Skeletal muscle tissue (tissue), 4 donors: ENCODE measurements around the gene ANKRD44. TPM values are rescaled to one million over a fixed set of nuclear protein-coding genes. Genes with fewer than 3 reads are reported as not detected.
"Not testable (repeated sequence)": the region's sequence is repeated elsewhere in the genome, so short reads cannot be mapped to it uniquely, and the experiment has no call there.

Experiments
- H3K27ac ChIP-seq: one replicate; pipeline ENCODE4 v1.7.0; 2013; ENCODE audit warnings: mild to moderate bottlenecking, low read depth, low read length, inconsistent platforms
- H3K27me3 ChIP-seq, 3 donors: one replicate each; pipeline ENCODE4 v1.7.0; 2013; ENCODE audit warnings: low read length in 3 of 3; ENCODE audit not compliant: control insufficient read depth in 3 of 3, insufficient read depth in 3 of 3
- H3K36me3 ChIP-seq, 3 donors: one replicate each; pipeline ENCODE4 v1.7.0; 2013; ENCODE audit warnings: low read length in 3 of 3; ENCODE audit not compliant: control insufficient read depth in 3 of 3, insufficient read depth in 3 of 3
- H3K4me1 ChIP-seq, 3 donors: one replicate each; pipeline ENCODE4 v1.7.0; 2013; ENCODE audit warnings: low read length in 3 of 3, mild to moderate bottlenecking in 3 of 3; ENCODE audit not compliant: control insufficient read depth in 3 of 3, insufficient read depth in 3 of 3
- H3K4me3 ChIP-seq, 3 donors: one replicate each; pipeline ENCODE4 v1.7.0; 2013; ENCODE audit warnings: low read length in 3 of 3
- H3K9ac ChIP-seq, 3 donors: one replicate each; pipeline ENCODE4 v1.7.0; 2013; ENCODE audit warnings: low read length in 3 of 3, mild to moderate bottlenecking in 3 of 3, moderate library complexity in 2 of 3, low read depth in 1 of 3
- H3K9me3 ChIP-seq, 3 donors: one replicate each; pipeline ENCODE4 v1.7.0; 2013; ENCODE audit warnings: low read length in 3 of 3; ENCODE audit not compliant: control insufficient read depth in 3 of 3
- total RNA-seq: library from RNA; depleted of rRNA; stranded (reverse); fragments of >200 nt; gene quantifications from one replicate; pipeline ENCODE4 v1.2.3, GENCODE V29; 2014
- donor health status: Osteomylitis.

Gene ANKRD44
- total RNA-seq, 1 donor from 2014 or later, result 26.6 TPM

- no peak overlapping the region for H3K4me3 ChIP-seq
- H3K4me1 ChIP-seq, result peaks cover 0 to 6% (median 0%) of the 10 kb centered on the region in 3 donors
- no peak overlapping the region for H3K27ac ChIP-seq
- no peak overlapping the region for H3K9ac ChIP-seq
- H3K9me3 ChIP-seq, result no peaks in the 10 kb centered on the region
- no peaks in the 10 kb centered on the region for H3K36me3 ChIP-seq
- H3K27me3 ChIP-seq, result no peaks in the 10 kb centered on the region
Measured at GRCh38 chr2:197294260-197294659, 16.3 kb downstream of the ANKRD44 start.

GRCh38 chr2:197293252-197294007, 17.1 kb downstream of the ANKRD44 start:
- H3K27ac ChIP-seq, result no peak overlapping the region
- H3K4me3 ChIP-seq, result no peak overlapping the region
- H3K9me3 ChIP-seq, result no peaks in the 10 kb centered on the region
- no peak overlapping the region for H3K9ac ChIP-seq
- peaks cover 0 to 6% (median 0%) of the 10 kb centered on the region in 3 donors for H3K4me1 ChIP-seq
- H3K27me3 ChIP-seq, result no peaks in the 10 kb centered on the region
- H3K36me3 ChIP-seq, result no peaks in the 10 kb centered on the region

- H3K27me3 ChIP-seq, result no peaks in the 10 kb centered on the region
- H3K9me3 ChIP-seq, result no peaks in the 10 kb centered on the region
- peaks cover 0 to 6% (median 0%) of the 10 kb centered on the region in 3 donors for H3K4me1 ChIP-seq
- H3K36me3 ChIP-seq, result no peaks in the 10 kb centered on the region
- H3K4me3 ChIP-seq, result no peak overlapping the region
- no peak overlapping the region for H3K27ac ChIP-seq
- no peak overlapping the region for H3K9ac ChIP-seq
Measured at GRCh38 chr2:197292619-197293018, 18.0 kb downstream of the ANKRD44 start.

GRCh38 chr2:197287596-197287932, 23.0 kb downstream of the ANKRD44 start:
- not testable (repeated sequence) for H3K27me3 ChIP-seq, H3K4me3 ChIP-seq, H3K9me3 ChIP-seq, H3K27ac ChIP-seq, H3K36me3 ChIP-seq, H3K4me1 ChIP-seq, H3K9ac ChIP-seq

- H3K9ac ChIP-seq, result no peak overlapping the region
- H3K9me3 ChIP-seq, result no peaks in the 10 kb centered on the region
- H3K36me3 ChIP-seq, result no peaks in the 10 kb centered on the region
- no peaks in the 10 kb centered on the region for H3K4me1 ChIP-seq
- H3K27me3 ChIP-seq, result no peaks in the 10 kb centered on the region
- H3K4me3 ChIP-seq, result no peak overlapping the region
- H3K27ac ChIP-seq, result no peak overlapping the region
Measured at GRCh38 chr2:197286805-197287595, 23.6 kb downstream of the ANKRD44 start.

- H3K4me1 ChIP-seq, result peaks cover 0 to 3% (median 0%) of the 10 kb centered on the region in 3 donors
- H3K4me3 ChIP-seq, result no peak overlapping the region
- no peaks in the 10 kb centered on the region for H3K9me3 ChIP-seq
- H3K27ac ChIP-seq, result no peak overlapping the region
- H3K9ac ChIP-seq, result no peak overlapping the region
- no peaks in the 10 kb centered on the region for H3K27me3 ChIP-seq
- no peaks in the 10 kb centered on the region for H3K36me3 ChIP-seq
Measured at GRCh38 chr2:197285361-197285760, 25.2 kb downstream of the ANKRD44 start.

GRCh38 chr2:197284956-197285355, 25.6 kb downstream of the ANKRD44 start:
- Histone ChIP-seq H3K27ac (no peak overlapping the region), H3K4me3 (no peak overlapping the region), H3K27me3 (no peaks in the 10 kb centered on the region), H3K9me3 (no peaks in the 10 kb centered on the region), H3K9ac (no peak overlapping the region), H3K36me3 (no peaks in the 10 kb centered on the region), H3K4me1 (peaks cover 0 to 6% (median 0%) of the 10 kb centered on the region in 3 donors)

GRCh38 chr2:197281421-197281820, 29.2 kb downstream of the ANKRD44 start:
- Histone ChIP-seq H3K9ac (no peak overlapping the region), H3K4me3 (no peak overlapping the region), H3K27ac (no peak overlapping the region), H3K27me3 (no peaks in the 10 kb centered on the region), H3K9me3 (no peaks in the 10 kb centered on the region), H3K36me3 (no peaks in the 10 kb centered on the region), H3K4me1 (peaks cover 0 to 19% (median 2%) of the 10 kb centered on the region in 3 donors)

- Histone ChIP-seq H3K27me3 (no peaks in the 10 kb centered on the region), H3K9ac (no peak overlapping the region), H3K36me3 (no peaks in the 10 kb centered on the region), H3K27ac (no peak overlapping the region), H3K4me3 (no peak overlapping the region), H3K9me3 (no peaks in the 10 kb centered on the region), H3K4me1 (peaks cover 0 to 19% (median 2%) of the 10 kb centered on the region in 3 donors)
Measured at GRCh38 chr2:197280015-197280702, 30.4 kb downstream of the ANKRD44 start.
